Endodermal cell (in vitro differentiated cells): Measurements from ENCODE around the gene ASPHD2. TPM values are rescaled to one million over a fixed set of nuclear protein-coding genes. Genes with fewer than 3 reads are reported as not detected.

ENCODE experiments used
- DNase-seq: peaks from one replicate; pipeline ENCODE4 v3.0.0-alpha.2; 2017
- H3K27ac ChIP-seq: 2 replicates; pipeline ENCODE4 v1.5.1; 2013; ENCODE audit warnings: mild to moderate bottlenecking, low read depth, low read length, moderate library complexity
- H3K27me3 ChIP-seq: 2 replicates; pipeline ENCODE4 v1.6.1; 2013; ENCODE audit warnings: mild to moderate bottlenecking, low read length, moderate library complexity; ENCODE audit not compliant: insufficient read depth, control insufficient read depth, poor library complexity, severe bottlenecking
- H3K36me3 ChIP-seq: 2 replicates; pipeline ENCODE4 v1.7.0; 2013; ENCODE audit warnings: mild to moderate bottlenecking, low read length, moderate library complexity; ENCODE audit not compliant: control insufficient read depth, insufficient read depth
- H3K4me1 ChIP-seq: one replicate; pipeline ENCODE4 v1.7.0; 2013; ENCODE audit warnings: low read length; ENCODE audit not compliant: control insufficient read depth, insufficient read depth
- H3K4me3 ChIP-seq: 2 replicates; pipeline ENCODE4 v1.5.1; 2013; ENCODE audit warnings: mild to moderate bottlenecking, low read length, moderate library complexity
- H3K9ac ChIP-seq: 2 replicates; pipeline ENCODE4 v1.6.1; 2013; ENCODE audit warnings: mild to moderate bottlenecking, low read length, moderate library complexity; ENCODE audit not compliant: poor library complexity, severe bottlenecking; ENCODE audit errors: extremely low read depth
- H3K9me3 ChIP-seq: 2 replicates; pipeline ENCODE4 v1.6.1; 2013; ENCODE audit warnings: mild to moderate bottlenecking, low read length, moderate library complexity; ENCODE audit not compliant: control insufficient read depth
- H3K27ac Mint-ChIP-seq: 2 replicates; pipeline ENCODE4 v1.8.0; 2020; ENCODE audit warnings: mixed read lengths
- H3K27me3 Mint-ChIP-seq: 2 replicates; pipeline ENCODE4 v1.8.0; 2021; ENCODE audit warnings: mild to moderate bottlenecking, mixed read lengths; ENCODE audit not compliant: insufficient read depth
- H3K36me3 Mint-ChIP-seq: 2 replicates; pipeline ENCODE4 v1.8.0; 2020; ENCODE audit warnings: low read depth, mixed read lengths
- H3K4me1 Mint-ChIP-seq: 2 replicates; pipeline ENCODE4 v1.8.0; 2020; ENCODE audit warnings: mixed read lengths
- H3K4me3 Mint-ChIP-seq: 2 replicates; pipeline ENCODE4 v1.8.0; 2020; ENCODE audit warnings: mild to moderate bottlenecking, moderate library complexity, mixed read lengths
- H3K9me3 Mint-ChIP-seq: 2 replicates; pipeline ENCODE4 v1.8.0; 2020; ENCODE audit warnings: mild to moderate bottlenecking, mixed read lengths
- CTCF ChIP-seq: fragments of 200-600 bp; sonication (generic); conservative IDR thresholded peaks from 2 replicates; pipeline ENCODE4 v1.5.0; 2021; ENCODE audit warnings: antibody characterized with exemption, mild to moderate bottlenecking
- total RNA-seq, 2 donors: library from RNA; stranded (reverse); fragmentation: NEBNext Ultra II Directional in 1 of 2; extraction: Animal tissue kit (Norgen Biotek cat#: 25700) in 1 of 2; gene quantifications; 2 replicates in 1 of 2; 3 replicates in 1 of 2; pipeline ENCODE4 v1.2.1, GENCODE V29; 2021

ASPHD2 gene
- total RNA-seq, 2 donors from 2014 or later: 6.0 to 7.3 TPM

GRCh38 chr22:26494506-26494905 is 65.4 kb downstream of the ASPHD2 start:
- peaks cover 3% of the 10 kb centered on the region for H3K4me1 Mint-ChIP-seq
- TF ChIP-seq CTCF: no peak
- no peak overlapping the region for H3K27ac ChIP-seq

More at GRCh38 chr22:26494506-26494905, 65.4 kb downstream of the ASPHD2 start:
- H3K9me3 ChIP-seq: no peaks in the 10 kb centered on the region
- no peaks in the 10 kb centered on the region for H3K27me3 Mint-ChIP-seq
- DNase-seq: no peak
- H3K36me3 ChIP-seq: peaks cover 84% of the 10 kb centered on the region
- H3K36me3 Mint-ChIP-seq: peaks cover 76% of the 10 kb centered on the region
- H3K4me3 ChIP-seq: no peak overlapping the region
- H3K9ac ChIP-seq: no peak overlapping the region
- no peak overlapping the region for H3K4me3 Mint-ChIP-seq
- no peak overlapping the region for H3K27ac Mint-ChIP-seq
- no peaks in the 10 kb centered on the region for H3K27me3 ChIP-seq
- no peaks in the 10 kb centered on the region for H3K9me3 Mint-ChIP-seq
- peaks cover 9% of the 10 kb centered on the region for H3K4me1 ChIP-seq

Other genes starting within 250 kb of the ASPHD2 start
- gene HPS4, start 54.5 kb downstream of the ASPHD2 start, total RNA-seq: 10 to 100 TPM; 41.7 to 57.6 TPM
- gene SRRD, start 54.6 kb downstream of the ASPHD2 start, total RNA-seq: 10 to 100 TPM; 27.4 to 30.0 TPM
- 10 to 100 TPM; 28.4 to 28.9 TPM for gene TFIP11, start 83.2 kb downstream of the ASPHD2 start, total RNA-seq
- 10 to 100 TPM; 38.9 to 53.2 TPM for gene TPST2, start 160.9 kb downstream of the ASPHD2 start, total RNA-seq
- 1 to 10 TPM in 1 of 2 donors, under 1 TPM in 1; 0.33 to 1.7 TPM for gene CRYBB1, start 188.8 kb downstream of the ASPHD2 start, total RNA-seq
- gene CRYBA4, start 192.7 kb downstream of the ASPHD2 start, total RNA-seq: not detected
- gene MIAT, start 228.3 kb downstream of the ASPHD2 start, total RNA-seq: 1 to 10 TPM; 1.2 to 4.4 TPM